GM21737 (cell line): Measurements from ENCODE around the gene RERE.
A peak's percentile ranks its signal among the peaks of the same experiment; 100 is the strongest.

Source experiments
- ATAC-seq: cut with Tn5 transposase; IDR thresholded peaks from one replicate; pipeline ENCODE4 v1.9.1; 2021; ENCODE audit warnings: mild to moderate bottlenecking, moderate library complexity; ENCODE audit not compliant: unreplicated experiment

RERE gene

GRCh38 chr1:8493916-8494540, 323.4 kb downstream of the RERE start:
- ATAC-seq, result no peak

DNA sequence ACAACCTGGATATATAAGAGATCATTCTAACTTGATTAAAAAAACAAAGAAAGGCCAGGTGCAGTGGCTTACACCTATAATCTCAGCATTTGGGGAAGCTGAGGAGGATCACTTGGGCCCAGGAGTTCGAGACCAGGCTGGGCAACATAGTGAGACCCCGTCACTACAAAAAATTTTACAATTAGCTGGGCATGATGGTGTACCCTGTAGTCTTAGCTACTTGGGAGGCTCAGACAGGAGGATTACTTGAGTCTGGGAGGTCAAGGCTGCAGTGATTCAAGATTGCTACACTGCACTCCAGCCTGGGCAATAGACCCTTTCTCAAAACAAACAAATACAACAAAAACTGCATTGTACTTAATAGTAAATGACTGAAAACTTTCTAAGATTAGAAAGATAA, 330.2 kb downstream of the RERE start:
- no peak for ATAC-seq

DNA sequence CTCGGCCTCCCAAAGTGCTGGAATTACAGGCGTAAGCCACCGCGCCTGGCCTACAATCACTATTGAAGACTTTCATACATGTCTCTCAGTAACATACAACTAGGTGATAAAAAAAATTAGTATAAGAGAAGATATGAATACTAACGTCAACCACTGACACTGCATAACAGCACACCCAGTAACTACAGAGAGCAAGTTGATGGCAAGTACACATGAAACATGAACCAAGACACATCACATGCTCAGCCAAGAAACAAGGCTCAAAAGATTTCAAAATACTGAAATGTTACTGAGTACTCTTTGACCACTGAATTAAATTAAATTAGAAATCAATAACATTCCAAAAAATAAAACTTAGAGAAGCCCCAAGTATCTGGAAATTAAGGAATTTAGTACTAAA, 331.4 kb downstream of the RERE start:
- no peak for ATAC-seq

DNA sequence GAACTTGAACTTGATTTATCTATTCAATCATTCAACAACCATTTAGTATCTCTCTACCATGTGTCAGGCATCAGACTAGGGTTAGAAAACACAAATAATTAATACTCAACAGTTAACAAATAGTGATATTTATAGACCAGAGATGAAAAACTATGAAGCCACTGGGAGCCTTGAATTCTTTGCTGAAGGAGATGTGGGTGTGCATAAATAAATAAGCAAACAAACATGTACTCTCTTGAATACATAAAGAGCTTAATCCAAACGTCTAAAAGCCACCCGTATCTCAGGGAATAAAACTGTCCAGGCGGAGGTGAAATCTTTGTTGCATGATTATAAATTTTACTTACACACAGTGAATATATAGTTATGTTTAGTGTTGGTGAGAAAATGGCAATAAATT, 333.9 kb downstream of the RERE start:
- no peak for ATAC-seq

DNA sequence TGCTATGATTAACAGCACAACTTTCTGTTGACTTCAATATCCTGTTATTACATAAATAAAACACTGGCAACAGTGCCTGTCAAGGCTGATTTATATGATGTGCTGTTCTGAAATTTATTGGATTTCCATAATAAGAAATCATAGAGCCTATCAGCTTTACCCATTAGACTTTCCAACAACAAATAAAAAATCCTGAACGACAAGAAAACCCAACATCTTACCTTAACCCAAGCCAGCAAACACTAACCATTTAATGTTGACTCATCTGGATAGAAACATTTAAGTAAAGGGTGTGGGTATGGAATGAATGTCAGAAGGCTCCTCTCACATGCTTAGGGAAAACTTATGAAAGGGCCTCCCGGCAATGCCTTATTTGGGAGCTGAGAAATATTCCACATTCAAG, 334.5 kb downstream of the RERE start:
- ATAC-seq, result no peak

GRCh38 chr1:8481650-8482380, 335.6 kb downstream of the RERE start:
- ATAC-seq, result no peak

GRCh38 chr1:8478566-8478965, 338.9 kb downstream of the RERE start:
- no peak for ATAC-seq

DNA sequence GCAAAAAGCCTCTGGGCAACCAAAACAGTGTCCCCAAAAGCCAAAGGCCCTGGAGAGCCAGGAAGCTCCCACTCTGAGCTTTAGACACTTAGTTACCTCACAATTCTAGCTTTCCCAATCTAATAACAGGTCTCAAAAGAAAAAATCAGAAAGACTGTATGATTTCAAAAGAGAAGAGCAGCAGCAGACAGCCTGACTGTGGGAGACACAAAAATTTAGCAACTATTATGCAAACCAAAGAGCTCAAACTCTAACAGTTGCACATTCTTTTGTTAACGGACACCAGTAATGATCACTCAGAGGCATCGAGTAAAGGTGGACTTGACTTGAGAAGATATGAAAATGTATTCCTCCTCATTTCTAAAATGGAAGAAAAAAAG, 339.5 kb downstream of the RERE start:
- ATAC-seq, result no peak

DNA sequence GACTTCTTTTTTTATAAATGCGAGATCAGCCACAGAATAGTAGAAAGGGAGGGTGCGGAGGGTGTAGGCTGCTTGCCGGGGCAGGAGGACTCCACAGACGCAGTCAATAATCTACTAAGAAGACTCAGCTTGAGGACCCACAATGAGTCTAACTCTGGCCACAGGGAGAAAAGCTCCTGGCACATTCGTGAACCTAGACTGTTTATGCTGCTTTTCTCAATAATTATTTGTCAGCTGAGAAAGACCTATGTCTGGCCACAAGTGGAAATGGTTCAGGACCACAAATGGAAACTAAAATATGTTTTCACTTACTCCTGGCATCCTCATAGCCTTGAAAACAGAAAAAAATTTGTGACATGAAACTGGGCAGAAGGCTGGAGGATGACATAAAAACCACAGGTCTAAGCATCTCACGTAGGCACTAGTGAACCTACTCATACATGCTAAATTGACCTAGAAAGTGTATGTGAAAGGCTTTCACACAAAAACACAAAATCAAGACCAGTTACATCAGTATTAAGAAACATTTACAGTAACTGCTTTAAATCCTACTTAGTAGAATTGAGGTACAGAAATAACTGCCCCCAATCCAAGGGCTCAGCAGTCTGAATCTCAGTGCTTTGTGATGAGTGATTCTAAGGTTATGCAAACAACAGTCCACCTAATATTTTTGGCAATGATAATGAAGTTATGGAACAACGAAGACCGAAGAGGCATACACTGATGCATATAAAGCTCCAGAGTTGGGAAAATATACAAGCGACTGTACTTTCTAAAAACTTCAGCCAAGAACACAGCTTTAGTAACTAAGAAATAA, 340.1 kb downstream of the RERE start:
- ATAC-seq, result peak; percentile 73

DNA sequence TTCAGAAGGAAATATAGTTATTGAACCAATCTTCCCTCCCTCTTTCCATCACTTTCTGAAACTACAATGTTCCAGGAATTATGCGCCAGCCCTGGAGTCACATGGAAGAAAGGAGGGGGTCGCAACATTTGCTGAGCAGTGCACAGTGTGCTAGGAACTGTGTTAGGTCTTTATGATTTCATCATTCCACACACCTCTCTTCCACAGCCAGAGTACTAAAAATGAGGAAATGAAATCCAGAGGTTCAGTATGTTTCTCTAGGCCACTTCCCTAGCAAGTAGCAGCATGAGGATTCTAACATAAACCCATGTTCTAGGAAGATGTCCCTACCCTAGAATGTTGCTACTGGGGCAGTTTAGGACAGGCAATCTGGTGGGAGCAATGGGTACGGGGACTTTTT, 341.4 kb downstream of the RERE start:
- no peak for ATAC-seq

DNA sequence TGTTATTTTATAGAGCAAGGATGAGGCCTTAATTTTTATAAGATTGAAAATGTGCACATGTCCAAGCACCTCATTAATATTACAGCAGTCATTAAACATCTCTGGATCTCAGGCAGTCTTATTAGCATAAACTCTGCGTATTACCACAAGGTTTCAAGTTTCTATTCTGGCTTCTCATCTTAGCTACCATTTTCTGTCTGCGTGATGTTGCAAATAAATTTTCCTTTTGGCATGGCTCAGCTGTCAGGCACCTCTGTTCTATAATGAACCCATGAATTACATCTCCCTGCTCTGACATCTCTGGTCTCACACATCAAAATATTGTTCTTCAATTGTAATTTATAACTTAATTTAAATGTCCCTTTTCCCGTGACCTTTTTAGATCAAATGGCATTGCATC, 343.1 kb downstream of the RERE start:
- ATAC-seq, result no peak

DNA sequence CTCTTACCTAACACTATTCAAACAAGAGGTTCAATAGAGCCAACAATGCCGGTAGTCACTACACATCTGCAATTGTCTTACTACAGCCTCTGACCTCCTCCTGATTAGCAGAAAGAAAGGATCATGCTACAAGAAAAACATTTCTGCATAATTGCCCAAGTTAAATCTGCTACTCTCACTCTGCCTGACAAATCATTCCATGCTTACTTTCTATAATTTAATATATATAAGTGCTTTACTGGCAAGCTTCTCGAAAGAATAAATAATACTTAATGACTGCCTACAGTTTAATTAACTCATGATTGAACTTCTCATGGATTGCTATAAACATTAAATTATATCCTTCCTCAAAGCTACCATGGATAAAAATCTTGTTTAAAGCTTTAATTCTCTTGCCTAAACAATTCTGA, 343.5 kb downstream of the RERE start:
- no peak for ATAC-seq

GRCh38 chr1:8473121-8473875, 344.1 kb downstream of the RERE start:
- no peak for ATAC-seq

DNA sequence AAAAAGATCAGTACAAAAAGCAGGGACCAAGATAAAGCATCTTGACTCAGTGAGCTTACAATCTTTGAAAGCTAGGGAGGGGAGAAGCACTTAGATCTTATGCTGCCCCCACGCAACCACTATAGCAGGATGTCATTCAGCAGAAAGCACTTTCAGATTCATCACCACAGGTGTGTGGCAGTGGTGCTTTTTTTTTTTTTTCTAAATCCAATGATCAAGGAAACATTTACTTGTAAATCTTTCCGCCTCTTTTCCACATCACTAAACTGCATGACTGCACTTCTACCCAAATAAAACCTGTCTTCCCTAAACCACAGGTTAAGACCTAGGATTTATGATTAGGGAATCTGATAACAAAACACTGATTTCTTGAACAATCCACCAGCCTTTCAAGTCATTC, 344.8 kb downstream of the RERE start:
- no peak for ATAC-seq

DNA sequence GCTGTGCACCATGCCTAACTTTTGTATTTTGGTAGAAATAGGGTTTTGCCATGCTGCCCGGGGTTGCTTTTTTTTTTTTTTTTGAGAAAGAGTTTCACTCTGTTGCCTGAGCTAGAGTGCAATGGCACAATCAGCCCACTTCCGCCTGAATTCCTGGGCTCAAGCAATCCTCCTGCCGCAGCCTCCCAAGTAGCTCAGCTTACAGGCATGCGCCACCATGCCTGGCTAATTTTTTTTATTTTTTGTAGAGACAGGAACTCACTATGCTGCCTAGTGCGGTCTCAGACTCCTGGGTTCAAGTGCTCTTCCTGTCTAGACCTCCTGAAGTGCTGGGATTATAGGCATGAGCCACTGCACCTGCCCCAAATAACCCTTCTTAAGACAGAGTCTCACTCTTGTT, 346.0 kb downstream of the RERE start:
- no peak for ATAC-seq

DNA sequence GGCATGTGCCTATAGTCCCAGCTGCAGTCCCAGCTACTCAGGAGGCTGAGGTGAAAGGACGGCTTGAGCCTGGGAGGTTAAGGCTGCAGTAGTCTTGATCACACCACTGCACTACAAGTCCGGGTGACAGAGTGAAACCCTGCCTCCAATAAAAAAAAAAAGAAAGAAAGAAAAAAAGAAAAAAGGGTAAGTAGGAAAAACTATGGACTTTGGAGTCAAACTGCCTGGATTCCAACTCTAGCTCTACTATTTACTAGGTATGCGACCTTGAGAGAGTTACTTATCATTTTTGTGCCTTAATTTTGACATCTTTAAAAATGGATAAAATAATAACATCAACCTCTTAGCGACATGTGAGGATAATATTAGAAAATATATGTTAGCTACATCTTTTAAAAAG, 348.7 kb downstream of the RERE start:
- no peak for ATAC-seq

GRCh38 chr1:8467308-8467707, 350.1 kb downstream of the RERE start:
- ATAC-seq, result no peak

GRCh38 chr1:8465692-8466091, 351.7 kb downstream of the RERE start:
- ATAC-seq, result no peak

- ATAC-seq, result no peak
Observed at GRCh38 chr1:8465013-8465412, 352.4 kb downstream of the RERE start.

GRCh38 chr1:8464377-8464776, 353.1 kb downstream of the RERE start:
- no peak for ATAC-seq
